Smooth muscle cell (in vitro differentiated cells): ENCODE data around the gene ANKRD66. TPM values are rescaled to one million over a fixed set of nuclear protein-coding genes. Genes with fewer than 3 reads are reported as not detected.

ENCODE experiments used
- DNase-seq: peaks from one replicate; lab custom pipeline; 2025; ENCODE audit not compliant: unreplicated experiment; lab: John Stamatoyannopoulos, UW
- H2AFZ ChIP-seq: fragments of 200-600 bp; sonication (generic); 2 replicates; pipeline ENCODE4 v1.6.0; 2016; ENCODE audit warnings: antibody characterized with exemption, low read depth, mild to moderate bottlenecking
- H3F3A ChIP-seq: fragments of 200-600 bp; sonication (generic); 2 replicates; pipeline ENCODE4 v1.6.0; 2017; ENCODE audit warnings: antibody characterized with exemption, low read depth
- H3K27ac ChIP-seq: fragments of 200-600 bp; sonication (generic); 2 replicates; pipeline ENCODE4 v1.5.1; 2016; ENCODE audit warnings: low read depth, mild to moderate bottlenecking
- H3K27me3 ChIP-seq: fragments of 200-600 bp; sonication (generic); 2 replicates; pipeline ENCODE4 v1.6.1; 2016; ENCODE audit warnings: low read depth, mild to moderate bottlenecking
- H3K36me3 ChIP-seq: fragments of 200-600 bp; sonication (generic); 2 replicates; pipeline ENCODE4 v1.5.1; 2016; ENCODE audit warnings: low read depth
- H3K4me1 ChIP-seq: fragments of 200-600 bp; sonication (generic); 2 replicates; pipeline ENCODE4 v1.5.1; 2016; ENCODE audit warnings: low read depth
- H3K4me2 ChIP-seq: fragments of 200-600 bp; sonication (generic); 2 replicates; pipeline ENCODE4 v1.6.0; 2016; ENCODE audit warnings: mild to moderate bottlenecking
- H3K4me3 ChIP-seq: fragments of 200-600 bp; sonication (generic); 2 replicates; pipeline ENCODE4 v1.5.1; 2016; ENCODE audit warnings: mild to moderate bottlenecking
- H3K79me2 ChIP-seq: fragments of 200-600 bp; sonication (generic); 2 replicates; pipeline ENCODE4 v1.6.0; 2016; ENCODE audit warnings: low read depth, mild to moderate bottlenecking
- H3K9ac ChIP-seq: fragments of 200-600 bp; sonication (generic); 2 replicates; pipeline ENCODE4 v1.6.0; 2016; ENCODE audit warnings: low read depth
- H3K9me3 ChIP-seq: fragments of 200-600 bp; sonication (generic); replicated peaks from 2 replicates; pipeline ENCODE4 v1.5.1; 2016; ENCODE audit warnings: low read depth
- H4K20me1 ChIP-seq: fragments of 200-600 bp; sonication (generic); 2 replicates; pipeline ENCODE4 v1.6.0; 2016; ENCODE audit warnings: low read depth
- WGBS: methylation state at CpG from one replicate; pipeline ENCODE4 v1.1.7; 2016; ENCODE audit warnings: low lambda C conversion rate; 5-methylcytosine and 5-hydroxymethylcytosine counted together
- polyA plus RNA-seq: library from polyadenylated mRNA; unstranded; fragments of >200 nt; fragmentation: Nextera tagmentation; extraction: Ambion mirVana; gene quantifications from 2 replicates; pipeline ENCODE4 v1.2.1, GENCODE V29; 2016
- total RNA-seq: library from RNA; depleted of rRNA; stranded (reverse); fragments of >200 nt; gene quantifications from 2 replicates; pipeline ENCODE4 v1.2.3, GENCODE V29; 2014
- TF ChIP-seq, protein P1 (sequence below): fragments of 200-600 bp; sonication (generic); IDR thresholded peaks from 2 replicates; pipeline ENCODE4 v1.5.1; 2017; ENCODE audit warnings: borderline replicate concordance, mild to moderate bottlenecking, antibody characterized with exemption; ENCODE audit not compliant: insufficient read depth, poor library complexity, severe bottlenecking

ANKRD66 gene
- total and polyA plus RNA-seq, 2 experiments from 2014 or later: not detected

DNA sequence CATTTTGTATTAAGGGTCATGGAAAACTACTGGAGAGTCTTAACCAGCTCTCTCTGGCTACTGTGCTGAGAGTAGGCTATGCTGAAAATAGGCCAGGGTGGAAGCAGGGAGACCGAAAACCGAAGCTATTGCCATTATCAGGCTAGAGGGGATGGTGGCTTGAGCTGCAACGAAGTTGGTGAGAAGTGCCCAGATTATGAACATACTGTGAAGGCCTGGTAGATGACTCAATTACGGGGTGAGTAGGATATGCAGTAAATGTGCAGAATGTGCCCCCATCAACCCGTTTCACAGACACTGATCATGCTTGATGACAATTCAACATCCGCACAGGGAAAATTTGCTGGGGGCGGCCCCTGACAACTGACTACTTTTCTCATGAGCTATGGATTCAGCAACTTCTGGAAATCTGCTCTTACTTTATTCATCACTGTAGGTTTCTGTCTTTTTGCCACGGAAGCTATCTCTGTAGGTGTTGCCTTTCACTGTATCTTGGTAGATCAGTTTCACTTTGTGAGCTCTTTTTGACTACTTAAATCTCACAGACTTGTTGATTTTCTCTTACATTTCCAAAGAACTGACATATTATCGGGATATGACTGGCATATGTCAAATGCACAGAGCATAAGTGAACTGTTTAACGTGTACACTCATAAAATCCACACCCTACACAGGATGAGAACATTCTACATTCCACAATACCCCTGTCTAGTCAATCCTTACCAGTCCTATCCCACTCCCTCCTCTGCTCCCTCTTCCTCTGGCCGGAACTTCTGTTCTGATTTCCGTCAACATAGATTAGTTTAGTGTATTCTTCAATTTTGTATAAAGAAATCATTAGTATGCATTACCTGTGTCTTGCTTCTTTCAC, 31.0 kb downstream of the ANKRD66 start:
- H3K9me3 ChIP-seq: no peaks in the 10 kb centered on the region
- H4K20me1 ChIP-seq: no peaks in the 10 kb centered on the region
- H3K27me3 ChIP-seq: peaks cover 7% of the 10 kb centered on the region
- H3K4me3 ChIP-seq: no peak overlapping the region
- DNase-seq: no peak
- H3K4me2 ChIP-seq: no peak overlapping the region
- H3K27ac ChIP-seq: no peak overlapping the region
- no peaks in the 10 kb centered on the region for H3F3A ChIP-seq
- WGBS: 78% methylated on average over 12 of the region's 12 CpGs
- H3K9ac ChIP-seq: no peak overlapping the region
- H3K4me1 ChIP-seq: no peaks in the 10 kb centered on the region
- no peaks in the 10 kb centered on the region for H3K79me2 ChIP-seq
- H3K36me3 ChIP-seq: no peaks in the 10 kb centered on the region
- TF ChIP-seq, protein P1, sequence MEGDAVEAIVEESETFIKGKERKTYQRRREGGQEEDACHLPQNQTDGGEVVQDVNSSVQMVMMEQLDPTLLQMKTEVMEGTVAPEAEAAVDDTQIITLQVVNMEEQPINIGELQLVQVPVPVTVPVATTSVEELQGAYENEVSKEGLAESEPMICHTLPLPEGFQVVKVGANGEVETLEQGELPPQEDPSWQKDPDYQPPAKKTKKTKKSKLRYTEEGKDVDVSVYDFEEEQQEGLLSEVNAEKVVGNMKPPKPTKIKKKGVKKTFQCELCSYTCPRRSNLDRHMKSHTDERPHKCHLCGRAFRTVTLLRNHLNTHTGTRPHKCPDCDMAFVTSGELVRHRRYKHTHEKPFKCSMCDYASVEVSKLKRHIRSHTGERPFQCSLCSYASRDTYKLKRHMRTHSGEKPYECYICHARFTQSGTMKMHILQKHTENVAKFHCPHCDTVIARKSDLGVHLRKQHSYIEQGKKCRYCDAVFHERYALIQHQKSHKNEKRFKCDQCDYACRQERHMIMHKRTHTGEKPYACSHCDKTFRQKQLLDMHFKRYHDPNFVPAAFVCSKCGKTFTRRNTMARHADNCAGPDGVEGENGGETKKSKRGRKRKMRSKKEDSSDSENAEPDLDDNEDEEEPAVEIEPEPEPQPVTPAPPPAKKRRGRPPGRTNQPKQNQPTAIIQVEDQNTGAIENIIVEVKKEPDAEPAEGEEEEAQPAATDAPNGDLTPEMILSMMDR: no peak
- no peak overlapping the region for H2AFZ ChIP-seq

DNA sequence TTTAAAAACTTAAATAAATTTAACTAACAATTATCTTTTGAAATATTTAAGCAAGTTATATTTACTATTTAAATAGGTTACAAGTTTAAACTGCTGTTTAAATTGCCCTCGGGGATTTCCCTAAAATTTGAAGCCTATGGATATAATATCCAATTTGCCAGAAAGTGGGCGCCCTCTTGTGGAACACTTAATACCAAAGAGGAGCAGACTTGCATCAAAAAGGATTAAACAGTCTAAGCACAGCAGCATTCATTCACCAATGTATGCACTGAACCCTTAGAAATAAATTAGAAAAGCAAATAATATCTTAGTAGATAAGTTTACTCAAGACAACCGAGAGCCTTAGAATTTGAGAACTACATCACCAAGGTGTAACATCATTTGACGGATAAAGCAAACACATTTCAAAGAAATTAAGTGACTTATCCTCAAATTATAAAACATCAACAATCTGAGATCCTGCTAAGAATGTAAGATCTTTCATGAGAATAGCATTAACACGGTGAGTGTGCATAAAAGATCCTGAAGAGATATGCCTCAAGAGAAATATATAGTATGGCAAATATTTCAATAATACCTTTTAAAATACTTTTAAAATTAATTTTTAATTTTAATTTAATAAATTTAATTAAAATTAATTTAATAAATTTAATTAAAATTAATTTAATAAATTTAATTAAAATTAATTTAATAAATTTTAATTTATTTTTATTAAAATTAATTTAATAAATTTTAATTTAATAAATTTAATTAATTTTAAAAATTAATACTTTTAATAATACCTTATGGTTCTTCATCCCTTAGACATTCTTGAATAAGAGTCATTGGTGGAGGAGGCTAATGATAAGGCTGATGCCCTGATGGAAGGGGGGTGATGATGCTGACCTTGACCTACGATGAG, 35.0 kb downstream of the ANKRD66 start:
- Histone ChIP-seq H4K20me1 (no peaks in the 10 kb centered on the region), H3K9me3 (no peaks in the 10 kb centered on the region), H3K4me2 (no peak overlapping the region), H3K36me3 (no peaks in the 10 kb centered on the region), H3K4me3 (no peak overlapping the region), H3K9ac (no peak overlapping the region), H3K4me1 (no peaks in the 10 kb centered on the region), H3K79me2 (no peaks in the 10 kb centered on the region), H2AFZ (no peak overlapping the region), H3F3A (no peaks in the 10 kb centered on the region), H3K27me3 (peaks cover 7% of the 10 kb centered on the region), H3K27ac (no peak overlapping the region)
- WGBS: 37% methylated on average over 6 of the region's 6 CpGs
- no peak for DNase-seq
- TF ChIP-seq, protein P1: peak; percentile 78

DNA sequence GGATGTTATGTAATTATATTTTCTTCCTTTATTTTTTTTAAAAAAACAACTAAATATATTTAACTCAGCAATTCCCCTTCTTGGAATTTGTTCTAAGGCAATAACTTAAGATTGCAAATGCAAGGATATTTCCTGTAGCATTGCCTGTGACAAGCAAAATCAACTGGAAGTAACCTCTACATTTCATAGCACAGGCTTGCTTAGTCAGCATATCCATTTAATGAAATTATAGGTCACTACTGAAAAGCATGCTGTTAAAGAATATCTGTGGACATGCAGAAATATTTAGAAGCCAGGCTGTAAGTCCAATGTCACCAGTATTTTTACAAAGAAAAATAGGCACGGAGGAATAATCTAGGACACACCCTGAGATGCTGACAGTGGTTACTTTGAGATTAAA, 37.8 kb downstream of the ANKRD66 start:
- WGBS: 94% methylated on average over 1 of the region's 1 CpG
- H2AFZ ChIP-seq: no peak overlapping the region
- no peaks in the 10 kb centered on the region for H3K36me3 ChIP-seq
- H3F3A ChIP-seq: no peaks in the 10 kb centered on the region
- no peak overlapping the region for H3K27ac ChIP-seq
- no peak overlapping the region for H3K4me3 ChIP-seq
- TF ChIP-seq, protein P1: no peak
- H3K9me3 ChIP-seq: no peaks in the 10 kb centered on the region
- H3K9ac ChIP-seq: no peak overlapping the region
- H3K4me2 ChIP-seq: no peak overlapping the region
- no peaks in the 10 kb centered on the region for H4K20me1 ChIP-seq
- no peak for DNase-seq
- peaks cover 7% of the 10 kb centered on the region for H3K27me3 ChIP-seq
- no peaks in the 10 kb centered on the region for H3K4me1 ChIP-seq
- H3K79me2 ChIP-seq: no peaks in the 10 kb centered on the region
